ENCODE measurements around the gene MDFI.

The MDFI gene

GRCh38 chr6:41644297-41644879, 6.1 kb downstream of the MDFI start:
- H3K4me3 ChIP-seq (ENCODE audit: low read depth, low read length), result no peak overlapping the region
- no peak for TF ChIP-seq CTCF (IDR thresholded peaks at IDR 0.05; ENCODE audit: borderline replicate concordance, insufficient read depth, low read depth, low read length)

- TF ChIP-seq CTCF (IDR thresholded peaks at IDR 0.05; ENCODE audit: borderline replicate concordance, insufficient read depth, low read depth, low read length), result no peak
Measured at GRCh38 chr6:41645007-41645618, 6.8 kb downstream of the MDFI start.

GRCh38 chr6:41646026-41646795, 7.9 kb downstream of the MDFI start:
- TF ChIP-seq CTCF (IDR thresholded peaks at IDR 0.05; ENCODE audit: borderline replicate concordance, insufficient read depth, low read depth, low read length), result no peak
- no peak overlapping the region for H3K4me3 ChIP-seq (ENCODE audit: low read depth, low read length)

More at GRCh38 chr6:41645007-41645618, 6.8 kb downstream of the MDFI start:
- H3K4me3 ChIP-seq (ENCODE audit: low read depth, low read length), result no peak overlapping the region

GRCh38 chr6:41647061-41647511, 8.8 kb downstream of the MDFI start:
- H3K4me3 ChIP-seq (ENCODE audit: low read depth, low read length), result no peak overlapping the region
- TF ChIP-seq CTCF (IDR thresholded peaks at IDR 0.05; ENCODE audit: borderline replicate concordance, insufficient read depth, low read depth, low read length), result no peak

GRCh38 chr6:41648070-41648585, 9.9 kb downstream of the MDFI start:
- no peak for TF ChIP-seq CTCF (IDR thresholded peaks at IDR 0.05; ENCODE audit: borderline replicate concordance, insufficient read depth, low read depth, low read length)
- H3K4me3 ChIP-seq (ENCODE audit: low read depth, low read length), result no peak overlapping the region

- TF ChIP-seq CTCF (IDR thresholded peaks at IDR 0.05; ENCODE audit: borderline replicate concordance, insufficient read depth, low read depth, low read length), result no peak
- H3K4me3 ChIP-seq (ENCODE audit: low read depth, low read length), result no peak overlapping the region
Measured at GRCh38 chr6:41648921-41649320, 10.7 kb downstream of the MDFI start.

Measured in GM12875 (cell line).